H54 (cell line): ENCODE results near the gene EIF3L.
A peak's percentile ranks its signal among the peaks of the same experiment; 100 is the strongest.

Experiments
- DNase-seq: peaks from one replicate; pipeline ENCODE4 v3.0.0; 2011; ENCODE audit warnings: low spot score, mixed read lengths; ENCODE audit not compliant: insufficient read length
- FAIRE-seq: peaks from 3 replicates; lab custom pipeline; 2011; peaks lifted over from hg19 to GRCh38; lab: Jason Lieb, UNC
- POLR2A ChIP-seq: IDR thresholded peaks from 2 replicates; pipeline ENCODE4 v1.6.1; 2011; ENCODE audit warnings: low read depth, mild to moderate bottlenecking, low read length

EIF3L gene

GRCh38 chr22:37897807-37898206 lies 48.6 kb downstream of the EIF3L start:
- FAIRE-seq: no peak

DNA sequence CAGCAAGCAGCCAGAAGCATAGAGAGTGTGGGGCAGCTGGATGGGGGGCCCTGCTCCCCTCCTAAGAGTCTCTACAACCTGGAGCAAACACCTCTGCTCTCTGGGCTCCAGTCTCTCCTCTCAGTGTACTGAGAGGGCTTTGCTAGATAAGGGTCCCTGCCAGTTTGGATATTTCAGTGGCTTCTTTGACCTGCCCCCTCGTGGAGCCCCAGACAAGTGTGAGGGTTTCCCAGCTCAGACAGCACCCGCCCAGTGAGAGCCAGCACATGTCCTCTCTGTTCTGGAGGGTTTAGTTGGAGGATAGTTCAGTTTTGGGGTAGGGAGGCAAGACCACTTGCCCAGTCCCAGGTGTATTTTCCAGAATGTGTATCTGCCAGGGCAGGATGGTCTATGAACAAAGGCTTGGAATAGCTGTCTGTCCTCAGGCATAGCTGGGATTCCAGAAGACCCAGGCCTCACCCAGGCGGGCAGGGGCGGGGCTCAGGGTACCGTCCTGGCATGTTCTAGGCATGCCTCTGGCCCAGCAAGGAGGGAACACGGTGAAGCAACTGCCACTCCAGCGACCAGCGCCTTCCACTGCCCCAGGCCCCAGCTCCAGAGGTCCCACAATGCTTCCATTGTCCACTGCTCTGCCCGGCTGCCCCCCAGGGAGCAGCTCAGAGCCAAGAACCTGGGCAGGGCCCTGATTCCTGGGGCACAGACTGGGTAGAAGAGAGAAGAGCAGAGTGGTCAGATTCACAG lies 49.4 kb downstream of the EIF3L start:
- no peak for TF ChIP-seq POLR2A
- DNase-seq (no peak), FAIRE-seq (no peak)

More at GRCh38 chr22:37897807-37898206, 48.6 kb downstream of the EIF3L start:
- TF ChIP-seq POLR2A: no peak
- no peak for DNase-seq

GRCh38 chr22:37904572-37905533 lies 55.6 kb downstream of the EIF3L start:
- peak; percentile 83 for DNase-seq

GRCh38 chr22:37905534-37906363 lies 56.5 kb downstream of the EIF3L start, which contains the start of gene MICALL1:
MICALL1 (plus strand) TSS chr22:37906297; CDS start chr22:37906423, 126 bp downstream.
- no peak for FAIRE-seq
- DNase-seq: peak; percentile 54
- no peak for TF ChIP-seq POLR2A

More at GRCh38 chr22:37904572-37905533, 55.6 kb downstream of the EIF3L start:
- peak; percentile 93 for FAIRE-seq
- TF ChIP-seq POLR2A: no peak

- peak; percentile 34 for DNase-seq
- TF ChIP-seq POLR2A: no peak
- no peak for FAIRE-seq
Measured at GRCh38 chr22:37906364-37907008, 57.3 kb downstream of the EIF3L start.

DNA sequence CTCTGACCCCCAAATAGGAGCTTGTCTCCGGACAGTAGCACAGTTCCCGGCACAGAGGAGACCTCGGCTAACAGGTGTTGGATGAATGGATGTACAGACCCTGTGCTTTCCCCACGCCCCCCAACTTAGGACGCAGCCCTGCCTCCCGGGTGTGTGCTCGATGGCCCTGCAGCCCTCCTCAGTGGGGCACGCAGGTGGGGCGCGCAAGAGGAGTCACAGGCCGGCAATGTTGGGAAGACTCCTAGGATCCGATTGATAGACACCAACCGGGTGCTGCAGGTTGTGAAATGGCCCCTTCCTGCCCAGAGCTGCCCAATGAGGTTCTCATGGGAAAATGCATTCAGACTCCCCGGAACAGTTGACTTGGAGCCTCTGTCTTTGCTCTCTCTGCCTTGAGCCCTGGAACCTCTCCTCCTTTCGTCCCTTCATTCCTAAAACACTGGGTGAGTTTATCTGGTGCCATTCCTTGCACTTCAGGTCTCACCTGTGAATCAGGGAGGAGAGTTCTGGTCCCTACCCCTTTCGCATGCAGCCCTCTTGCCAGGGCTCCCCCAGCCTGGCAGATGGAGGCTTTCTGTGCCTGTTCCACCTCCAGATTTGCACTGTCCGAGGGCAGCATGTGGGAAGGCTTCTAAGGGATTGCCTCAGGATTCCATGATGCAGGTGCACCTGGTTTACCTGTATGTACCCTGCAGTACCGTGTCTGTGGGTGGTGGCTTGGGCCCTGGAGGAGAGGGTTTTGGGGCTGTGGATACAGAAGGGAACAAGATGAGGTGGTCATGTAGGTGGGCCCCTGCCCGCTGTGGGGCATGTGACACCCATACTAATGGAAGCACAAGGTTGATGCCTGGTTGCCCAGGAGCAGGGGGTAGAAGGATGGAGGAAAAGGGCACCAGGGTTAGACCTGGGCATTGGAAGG lies 58.1 kb downstream of the EIF3L start:
- no peak for FAIRE-seq
- no peak for DNase-seq

DNA sequence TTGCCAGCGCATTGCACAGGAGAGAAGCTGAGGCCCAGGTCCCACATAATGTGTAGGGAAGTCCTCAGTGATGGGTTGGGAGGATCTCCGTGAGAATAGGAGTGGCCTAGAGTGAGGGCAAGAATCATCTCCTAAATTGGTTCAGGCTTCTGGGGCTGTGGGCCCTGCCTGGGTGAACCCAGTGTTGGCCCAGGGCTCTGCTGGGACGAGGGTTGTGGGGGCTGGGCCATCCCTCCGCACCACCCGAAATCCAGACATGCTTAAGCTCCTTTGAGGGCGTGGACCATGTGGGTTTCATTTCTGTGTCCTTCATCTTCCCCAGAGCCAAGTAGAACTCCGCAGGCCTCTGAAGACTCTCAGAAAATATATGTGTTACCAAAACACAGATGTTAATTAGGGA lies 60.5 kb downstream of the EIF3L start:
- no peak for FAIRE-seq
- TF ChIP-seq POLR2A: no peak
- DNase-seq: no peak

More for the DNA sequence above, 58.1 kb downstream of the EIF3L start:
- TF ChIP-seq POLR2A: no peak

- no peak for TF ChIP-seq POLR2A
Measured at GRCh38 chr22:37910890-37911672, 61.9 kb downstream of the EIF3L start.

GRCh38 chr22:37911697-37912096 lies 62.5 kb downstream of the EIF3L start:
- no peak for FAIRE-seq
- TF ChIP-seq POLR2A: no peak
- no peak for DNase-seq

More at GRCh38 chr22:37910890-37911672, 61.9 kb downstream of the EIF3L start:
- no peak for DNase-seq
- no peak for FAIRE-seq

DNA sequence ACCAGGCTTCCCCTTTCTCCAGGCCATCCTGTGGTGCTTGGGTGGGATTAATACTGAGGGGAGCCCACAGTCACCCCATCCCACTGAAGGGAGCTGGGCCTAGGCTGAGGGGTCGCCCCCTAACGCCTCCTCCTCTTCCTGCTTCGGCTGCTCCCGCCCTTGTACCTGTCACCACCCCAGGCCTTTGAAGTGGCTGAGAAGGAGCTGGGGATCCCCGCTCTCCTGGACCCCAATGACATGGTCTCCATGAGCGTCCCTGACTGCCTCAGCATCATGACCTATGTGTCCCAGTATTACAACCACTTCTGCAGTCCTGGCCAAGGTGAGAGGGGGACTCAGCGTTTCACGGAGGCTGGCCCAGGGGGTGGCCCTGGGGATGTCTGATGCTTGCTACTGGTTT lies 63.0 kb downstream of the EIF3L start:
- DNase-seq (no peak), FAIRE-seq (no peak)
- no peak for TF ChIP-seq POLR2A

DNA sequence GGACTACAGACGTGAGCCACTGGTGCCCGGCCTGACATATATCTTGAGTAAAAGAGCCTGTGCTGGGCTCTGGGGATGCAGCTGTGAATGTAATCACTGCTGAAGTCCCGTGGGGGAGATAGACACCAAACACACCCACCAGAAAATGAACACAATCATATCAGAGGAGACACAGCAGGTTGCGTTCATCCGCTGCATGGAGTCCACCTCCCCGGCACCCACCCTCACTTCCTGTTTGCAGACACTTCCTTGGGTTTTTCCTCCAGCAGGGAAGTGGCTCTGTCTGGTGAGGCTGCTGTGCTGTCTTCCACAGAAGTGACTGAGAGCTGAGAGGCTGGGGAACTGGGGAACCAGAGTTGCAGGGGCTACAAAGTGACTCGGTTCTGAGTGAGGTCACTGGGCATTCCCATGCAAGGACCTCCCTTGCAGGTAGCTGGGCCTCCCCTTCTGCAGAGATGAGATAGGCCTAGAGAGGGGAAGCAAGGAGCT lies 64.1 kb downstream of the EIF3L start:
- no peak for TF ChIP-seq POLR2A
- FAIRE-seq (no peak), DNase-seq (no peak)
